ENCODE results near the gene IGFBP1. TPM values are rescaled to one million over a fixed set of nuclear protein-coding genes. Genes with fewer than 3 reads are reported as not detected.

IGFBP1 gene
- total RNA-seq, 3 donors from 2014 or later: not detected

GRCh38 chr7:45863715-45864114 lies 24.6 kb upstream of the IGFBP1 start:
- H3K4me3 ChIP-seq: no peak overlapping the region
- H3K4me1 ChIP-seq (ENCODE audit: low read depth): no peaks in the 10 kb centered on the region
- H3K9me3 ChIP-seq: no peaks in the 10 kb centered on the region
- no peaks in the 10 kb centered on the region for H3K36me3 ChIP-seq (ENCODE audit: low read depth)
- no peak for TF ChIP-seq CTCF (IDR thresholded peaks at IDR 0.05)
- no peak for DNase-seq
- no peak for ATAC-seq
- intact Hi-C loops (cut with DNase I, micrococcal nuclease): no loop called here

- DNase-seq (no peak), ATAC-seq (no peak)
- TF ChIP-seq CTCF (IDR thresholded peaks at IDR 0.05): no peak
- H3K4me1 ChIP-seq (ENCODE audit: low read depth): no peaks in the 10 kb centered on the region
- H3K4me3 ChIP-seq: no peak overlapping the region
- H3K9me3 ChIP-seq: no peaks in the 10 kb centered on the region
- H3K36me3 ChIP-seq (ENCODE audit: low read depth): no peaks in the 10 kb centered on the region
- intact Hi-C loops (cut with DNase I, micrococcal nuclease): no loop called here
Measured at GRCh38 chr7:45865594-45866410, 22.5 kb upstream of the IGFBP1 start.

- no peak for ATAC-seq
- Histone ChIP-seq H3K4me3 (no peak overlapping the region), H3K36me3 (ENCODE audit: low read depth) (no peaks in the 10 kb centered on the region), H3K4me1 (ENCODE audit: low read depth) (no peaks in the 10 kb centered on the region), H3K9me3 (no peaks in the 10 kb centered on the region)
- no peak for DNase-seq
- intact Hi-C loops (cut with DNase I, micrococcal nuclease): no loop called here
- TF ChIP-seq CTCF (IDR thresholded peaks at IDR 0.05): no peak
Measured at GRCh38 chr7:45867471-45867870, 20.8 kb upstream of the IGFBP1 start.

GRCh38 chr7:45869426-45869825 lies 18.9 kb upstream of the IGFBP1 start:
- no peaks in the 10 kb centered on the region for H3K36me3 ChIP-seq (ENCODE audit: low read depth)
- no peaks in the 10 kb centered on the region for H3K4me1 ChIP-seq (ENCODE audit: low read depth)
- no peaks in the 10 kb centered on the region for H3K9me3 ChIP-seq
- no peak for TF ChIP-seq CTCF (IDR thresholded peaks at IDR 0.05)
- DNase-seq: no peak
- no peak overlapping the region for H3K4me3 ChIP-seq
- intact Hi-C loops (cut with DNase I, micrococcal nuclease): no loop called here
- no peak for ATAC-seq

GRCh38 chr7:45872116-45873034 lies 15.9 kb upstream of the IGFBP1 start:
- ATAC-seq (no peak), DNase-seq (peak in 1 of 3 donors; percentile 7)
- no peak overlapping the region for H3K4me3 ChIP-seq
- intact Hi-C loops (cut with DNase I, micrococcal nuclease): no loop called here
- no peak for TF ChIP-seq CTCF (IDR thresholded peaks at IDR 0.05)
- H3K4me1 ChIP-seq (ENCODE audit: low read depth): no peaks in the 10 kb centered on the region
- no peaks in the 10 kb centered on the region for H3K9me3 ChIP-seq
- H3K36me3 ChIP-seq (ENCODE audit: low read depth): no peaks in the 10 kb centered on the region

Measured in mucosa of descending colon (tissue), 3 donors.